HEK293 (cell line): ENCODE data around the gene CUL9.

Source experiments
- ATF2 ChIP-seq: fragments of 450-650 bp; formaldehyde crosslinking; IDR thresholded peaks from 2 replicates; pipeline ENCODE4 v1.5.1; 2016; ENCODE audit warnings: missing biosample characterization, missing genetic modification characterization, low read depth
- BCL11B ChIP-seq: fragments of 450-650 bp; formaldehyde crosslinking; IDR thresholded peaks from 2 replicates; pipeline ENCODE4 v1.5.1; 2016; ENCODE audit warnings: low read depth, missing biosample characterization, missing genetic modification characterization
- GLIS2 ChIP-seq: fragments of 450-650 bp; formaldehyde crosslinking; IDR thresholded peaks from 2 replicates; pipeline ENCODE4 v1.5.1; 2016; ENCODE audit warnings: missing biosample characterization, missing genetic modification characterization
- HOXD13 ChIP-seq: sonication (generic); formaldehyde crosslinking; IDR thresholded peaks from 2 replicates; pipeline ENCODE4 v1.8.0; 2022; ENCODE audit warnings: missing genetic modification reagents, borderline replicate concordance
- IKZF3 ChIP-seq: fragments of 450-650 bp; IDR thresholded peaks from 2 replicates; pipeline ENCODE4 v1.5.0; 2018; ENCODE audit warnings: missing biosample characterization, mild to moderate bottlenecking, missing genetic modification characterization, moderate library complexity
- PRDM1 ChIP-seq: fragments of 450-650 bp; formaldehyde crosslinking; IDR thresholded peaks from 2 replicates; pipeline ENCODE4; 2016; ENCODE audit warnings: missing biosample characterization, missing genetic modification characterization
- PRDM2 ChIP-seq: fragments of 450-650 bp; formaldehyde crosslinking; IDR thresholded peaks from 2 replicates; pipeline ENCODE4 v1.5.1; 2016; ENCODE audit warnings: missing biosample characterization, missing genetic modification characterization, borderline replicate concordance
- PRDM4 ChIP-seq: fragments of 450-650 bp; formaldehyde crosslinking; IDR thresholded peaks from 2 replicates; pipeline ENCODE4 v1.5.1; 2017; ENCODE audit warnings: missing biosample characterization, missing genetic modification characterization
- REST ChIP-seq: fragments of 450-650 bp; formaldehyde crosslinking; IDR thresholded peaks from 2 replicates; pipeline ENCODE4 v1.5.1; 2016; ENCODE audit warnings: missing biosample characterization, missing genetic modification characterization
- WT1 ChIP-seq: fragments of 450-650 bp; formaldehyde crosslinking; IDR thresholded peaks from 2 replicates; pipeline ENCODE4 v1.5.1; 2016; ENCODE audit warnings: missing biosample characterization, missing genetic modification characterization
- ZNF10 ChIP-seq: fragments of 450-650 bp; formaldehyde crosslinking; IDR thresholded peaks from 2 replicates; pipeline ENCODE4 v1.5.1; 2017; ENCODE audit warnings: missing biosample characterization, missing genetic modification characterization
- ZNF121 ChIP-seq: fragments of 450-650 bp; formaldehyde crosslinking; IDR thresholded peaks from 2 replicates; pipeline ENCODE4 v1.5.1; 2016; ENCODE audit warnings: missing biosample characterization, missing genetic modification characterization
- ZNF184 ChIP-seq: fragments of 450-650 bp; IDR thresholded peaks from 2 replicates; pipeline ENCODE4 v1.5.1; 2018; ENCODE audit warnings: missing biosample characterization, mild to moderate bottlenecking, missing genetic modification characterization
- ZNF239 ChIP-seq: fragments of 450-650 bp; formaldehyde crosslinking; IDR thresholded peaks from 2 replicates; pipeline ENCODE4 v1.5.1; 2016; ENCODE audit warnings: missing biosample characterization, missing genetic modification characterization
- ZNF341 ChIP-seq: fragments of 450-650 bp; formaldehyde crosslinking; IDR thresholded peaks from 2 replicates; pipeline ENCODE4; 2016; ENCODE audit warnings: low read depth, missing biosample characterization, missing genetic modification characterization
- ZNF423 ChIP-seq: fragments of 450-650 bp; formaldehyde crosslinking; IDR thresholded peaks from 2 replicates; pipeline ENCODE4 v1.5.1; 2016; ENCODE audit warnings: missing biosample characterization, missing genetic modification characterization
- ZNF623 ChIP-seq: fragments of 450-650 bp; formaldehyde crosslinking; IDR thresholded peaks from 2 replicates; pipeline ENCODE4 v1.5.1; 2016; ENCODE audit warnings: missing biosample characterization, missing genetic modification characterization
- ZNF639 ChIP-seq: fragments of 450-650 bp; formaldehyde crosslinking; IDR thresholded peaks from 2 replicates; pipeline ENCODE4 v1.5.1; 2016; ENCODE audit warnings: missing biosample characterization, missing genetic modification characterization
- ZNF664 ChIP-seq: fragments of 450-650 bp; formaldehyde crosslinking; IDR thresholded peaks from 2 replicates; pipeline ENCODE4 v1.5.1; 2016; ENCODE audit warnings: missing biosample characterization, missing genetic modification characterization
- ZNF76 ChIP-seq: fragments of 450-650 bp; formaldehyde crosslinking; IDR thresholded peaks from 2 replicates; pipeline ENCODE4; 2016; ENCODE audit warnings: low read depth, missing biosample characterization, missing genetic modification characterization, borderline replicate concordance
- ZSCAN18 ChIP-seq: fragments of 450-650 bp; formaldehyde crosslinking; IDR thresholded peaks from 2 replicates; pipeline ENCODE4 v1.5.1; 2016; ENCODE audit warnings: missing biosample characterization, missing genetic modification characterization

The CUL9 gene

GRCh38 chr6:43173591-43174262, 8.3 kb upstream of the CUL9 start (continued):
- no peak; the same call in 1 of the 2 replicates for TF ChIP-seq ZNF639
- TF ChIP-seq ATF2 (tag by site-specific recombination): peak; percentile 90
- peak; percentile 27; the same call in 1 of the 2 replicates for TF ChIP-seq BCL11B (tag by site-specific recombination)
- no peak for TF ChIP-seq ZNF423 (tag by site-specific recombination)
- peak; percentile 89 for TF ChIP-seq ZNF76
- no peak for TF ChIP-seq PRDM4 (tag by site-specific recombination)
- TF ChIP-seq ZNF121 (tag by site-specific recombination): no peak
- TF ChIP-seq HOXD13: no peak
- no peak for TF ChIP-seq ZNF664
- no peak for TF ChIP-seq REST
- TF ChIP-seq GLIS2 (tag by site-specific recombination): no peak
- TF ChIP-seq ZNF239 (tag by site-specific recombination): no peak
- TF ChIP-seq ZNF341: no peak
- TF ChIP-seq ZNF184 (tag by site-specific recombination): no peak
- TF ChIP-seq WT1 (tag by site-specific recombination): no peak
- TF ChIP-seq IKZF3 (tag by site-specific recombination): peak; percentile 81
- TF ChIP-seq ZNF10: no peak
- no peak for TF ChIP-seq ZSCAN18 (tag by site-specific recombination)
- no peak for TF ChIP-seq PRDM2 (tag by site-specific recombination)
- no peak for TF ChIP-seq ZNF623 (tag by site-specific recombination)
- TF ChIP-seq PRDM1 (tag by site-specific recombination): no peak
